Stimulated activated CD4-positive, alpha-beta T cell treated with anti-CD3 and anti-CD28 coated beads, Interleukin-4, amount 100 ng/mL, for 24 hours (primary cell): Measurements from ENCODE around the gene MCHR1.

Experiments
- DNase-seq: peaks from one replicate; pipeline ENCODE4 v3.0.0-alpha.2; 2020

The MCHR1 gene

GRCh38 chr22:40727964-40728615, 48.8 kb downstream of the MCHR1 start:
- no peak for DNase-seq

- DNase-seq = peak; percentile 50
Observed at GRCh38 chr22:40728731-40729189, 49.5 kb downstream of the MCHR1 start.

GRCh38 chr22:40729284-40729683, 50.0 kb downstream of the MCHR1 start:
- no peak for DNase-seq
